Measurements from ENCODE around the gene PHC3. TPM values are rescaled to one million over a fixed set of nuclear protein-coding genes. Genes with fewer than 3 reads are reported as not detected.

PHC3 gene
- total and polyA plus RNA-seq, 2 of the 13 experiments (the other 11 are each of a cell fraction or from before 2014, with no cell fraction given) = 24.1 to 49.0 TPM

DNA sequence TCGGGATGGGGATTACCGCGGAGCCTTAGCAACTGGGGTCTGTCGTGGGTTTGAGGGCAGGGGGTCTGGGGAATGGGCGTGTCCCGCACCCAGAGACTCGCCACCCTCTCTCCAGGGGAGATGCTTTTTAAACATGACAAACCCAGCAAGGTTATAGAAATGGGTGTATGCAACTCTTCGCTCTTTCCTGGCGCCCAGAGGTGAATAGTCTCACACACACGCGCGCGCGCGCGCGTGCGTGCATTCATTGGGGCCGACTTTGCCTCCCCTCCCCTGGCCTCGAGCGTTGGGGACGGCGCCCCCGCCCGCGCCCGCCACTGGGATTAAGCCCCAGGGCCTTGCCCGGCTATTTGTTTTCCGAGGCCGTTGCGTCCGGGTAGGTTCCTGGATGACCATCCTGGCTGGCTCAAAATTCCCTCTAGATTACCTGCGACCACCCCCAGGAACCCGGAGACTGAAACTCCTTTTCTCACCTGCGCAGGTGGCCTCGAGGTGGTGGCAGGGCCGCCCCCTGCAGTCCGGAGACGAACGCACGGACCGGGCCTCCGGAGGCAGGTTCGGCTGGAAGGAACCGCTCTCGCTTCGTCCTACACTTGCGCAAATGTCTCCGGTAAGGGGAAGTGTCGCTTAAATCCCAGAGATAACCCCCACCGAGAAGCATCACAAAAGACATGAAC is 143.0 kb downstream of the PHC3 start (continued):
- TF ChIP-seq, protein P1, sequence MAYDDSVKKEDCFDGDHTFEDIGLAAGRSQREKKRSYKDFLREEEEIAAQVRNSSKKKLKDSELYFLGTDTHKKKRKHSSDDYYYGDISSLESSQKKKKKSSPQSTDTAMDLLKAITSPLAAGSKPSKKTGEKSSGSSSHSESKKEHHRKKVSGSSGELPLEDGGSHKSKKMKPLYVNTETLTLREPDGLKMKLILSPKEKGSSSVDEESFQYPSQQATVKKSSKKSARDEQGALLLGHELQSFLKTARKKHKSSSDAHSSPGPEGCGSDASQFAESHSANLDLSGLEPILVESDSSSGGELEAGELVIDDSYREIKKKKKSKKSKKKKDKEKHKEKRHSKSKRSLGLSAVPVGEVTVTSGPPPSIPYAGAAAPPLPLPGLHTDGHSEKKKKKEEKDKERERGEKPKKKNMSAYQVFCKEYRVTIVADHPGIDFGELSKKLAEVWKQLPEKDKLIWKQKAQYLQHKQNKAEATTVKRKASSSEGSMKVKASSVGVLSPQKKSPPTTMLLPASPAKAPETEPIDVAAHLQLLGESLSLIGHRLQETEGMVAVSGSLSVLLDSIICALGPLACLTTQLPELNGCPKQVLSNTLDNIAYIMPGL (CRISPR knock-in tag; IDR thresholded peaks at IDR 0.05; ENCODE audit: borderline replicate concordance in 1 of 2, low read depth in 1 of 2) = peak in 1 of 2 experiments; percentile 16; a peak in 1 of 4 replicates
- TF ChIP-seq PITX1 (CRISPR knock-in tag; IDR thresholded peaks at IDR 0.05) (0 out of 2 replicates have a peak, but pooled peaks have one; percentile 37), SRY (CRISPR knock-in tag; IDR thresholded peaks at IDR 0.05) (0 out of 2 replicates have a peak, but pooled peaks have one; percentile 27), TEAD3 (CRISPR knock-in tag; optimal IDR thresholded peaks at IDR 0.05; ENCODE audit: borderline replicate concordance) (peak; percentile 14), ZEB1 (IDR thresholded peaks at IDR 0.05; ENCODE audit: insufficient replicate concordance, low read depth) (peak; percentile 92)
- TF ChIP-seq, protein P2, sequence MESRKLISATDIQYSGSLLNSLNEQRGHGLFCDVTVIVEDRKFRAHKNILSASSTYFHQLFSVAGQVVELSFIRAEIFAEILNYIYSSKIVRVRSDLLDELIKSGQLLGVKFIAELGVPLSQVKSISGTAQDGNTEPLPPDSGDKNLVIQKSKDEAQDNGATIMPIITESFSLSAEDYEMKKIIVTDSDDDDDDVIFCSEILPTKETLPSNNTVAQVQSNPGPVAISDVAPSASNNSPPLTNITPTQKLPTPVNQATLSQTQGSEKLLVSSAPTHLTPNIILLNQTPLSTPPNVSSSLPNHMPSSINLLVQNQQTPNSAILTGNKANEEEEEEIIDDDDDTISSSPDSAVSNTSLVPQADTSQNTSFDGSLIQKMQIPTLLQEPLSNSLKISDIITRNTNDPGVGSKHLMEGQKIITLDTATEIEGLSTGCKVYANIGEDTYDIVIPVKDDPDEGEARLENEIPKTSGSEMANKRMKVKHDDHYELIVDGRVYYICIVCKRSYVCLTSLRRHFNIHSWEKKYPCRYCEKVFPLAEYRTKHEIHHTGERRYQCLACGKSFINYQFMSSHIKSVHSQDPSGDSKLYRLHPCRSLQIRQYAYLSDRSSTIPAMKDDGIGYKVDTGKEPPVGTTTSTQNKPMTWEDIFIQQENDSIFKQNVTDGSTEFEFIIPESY (CRISPR knock-in tag; IDR thresholded peaks at IDR 0.05) = peak; percentile 24; the same call in 1 of the 2 replicates

Small RNA genes lying within 50 kb of the gene (small RNA-seq; reads per million reads assigned to genes)
- 0 reads per million in 3 experiments for gene RNU4-38P (ENCODE audit: insufficient read depth in 2 of 3, insufficient read length in 3 of 3, low read depth in 2 of 3, low replicate concordance in 1 of 3)
- 0 reads per million in 3 experiments for gene RNU6-315P (ENCODE audit: insufficient read depth in 2 of 3, insufficient read length in 3 of 3, low read depth in 2 of 3, low replicate concordance in 1 of 3)

Other genes with a start within 250 kb of the PHC3 start
- gene SEC62, start 214.9 kb downstream of the PHC3 start, total RNA-seq (2016; rRNA removed; fragmentation: Illumina TruSeq; extraction: Trizol) = 53.5 and 68.7 TPM in 2 replicates
- gene SEC62, start 214.9 kb downstream of the PHC3 start, polyA plus RNA-seq (2011; rRNA removed) = 54.0 and 55.7 TPM in 2 replicates
- gene GPR160, start 143.7 kb downstream of the PHC3 start, total RNA-seq (2016; rRNA removed; fragmentation: Illumina TruSeq; extraction: Trizol) = 12.1 and 14.0 TPM in 2 replicates
- gene GPR160, start 143.7 kb downstream of the PHC3 start, polyA plus RNA-seq (2011; rRNA removed) = 15.5 and 23.2 TPM in 2 replicates
- gene PRKCI, start 40.7 kb upstream of the PHC3 start, total RNA-seq (2016; rRNA removed; fragmentation: Illumina TruSeq; extraction: Trizol) = 30.4 and 39.1 TPM in 2 replicates
- 11.7 and 17.2 TPM in 2 replicates for gene PRKCI, start 40.7 kb upstream of the PHC3 start, polyA plus RNA-seq (2011; rRNA removed)
- gene SKIL, start 176.0 kb upstream of the PHC3 start, total RNA-seq (2016; rRNA removed; fragmentation: Illumina TruSeq; extraction: Trizol) = 20.7 and 29.8 TPM in 2 replicates
- 5.2 and 5.3 TPM in 2 replicates for gene SKIL, start 176.0 kb upstream of the PHC3 start, polyA plus RNA-seq (2011; rRNA removed)
- gene CLDN11, start 237.1 kb upstream of the PHC3 start, total RNA-seq (2016; rRNA removed; fragmentation: Illumina TruSeq; extraction: Trizol) = 2.9 and 4.9 TPM in 2 replicates
- 2.8 and 4.2 TPM in 2 replicates for gene CLDN11, start 237.1 kb upstream of the PHC3 start, polyA plus RNA-seq (2011; rRNA removed)